Stimulated activated CD8-positive, alpha-beta memory T cell treated with anti-CD3 and anti-CD28 coated beads, Interleukin-12 subunit alpha, Interleukin-12 subunit beta, amount 100 ng/mL, for 1 hour (primary cell): ENCODE data around the gene SHB.

Experiments
- DNase-seq: peaks from one replicate; pipeline ENCODE4 v3.0.0-alpha.2; 2020; ENCODE audit warnings: low read depth

Gene SHB

DNA sequence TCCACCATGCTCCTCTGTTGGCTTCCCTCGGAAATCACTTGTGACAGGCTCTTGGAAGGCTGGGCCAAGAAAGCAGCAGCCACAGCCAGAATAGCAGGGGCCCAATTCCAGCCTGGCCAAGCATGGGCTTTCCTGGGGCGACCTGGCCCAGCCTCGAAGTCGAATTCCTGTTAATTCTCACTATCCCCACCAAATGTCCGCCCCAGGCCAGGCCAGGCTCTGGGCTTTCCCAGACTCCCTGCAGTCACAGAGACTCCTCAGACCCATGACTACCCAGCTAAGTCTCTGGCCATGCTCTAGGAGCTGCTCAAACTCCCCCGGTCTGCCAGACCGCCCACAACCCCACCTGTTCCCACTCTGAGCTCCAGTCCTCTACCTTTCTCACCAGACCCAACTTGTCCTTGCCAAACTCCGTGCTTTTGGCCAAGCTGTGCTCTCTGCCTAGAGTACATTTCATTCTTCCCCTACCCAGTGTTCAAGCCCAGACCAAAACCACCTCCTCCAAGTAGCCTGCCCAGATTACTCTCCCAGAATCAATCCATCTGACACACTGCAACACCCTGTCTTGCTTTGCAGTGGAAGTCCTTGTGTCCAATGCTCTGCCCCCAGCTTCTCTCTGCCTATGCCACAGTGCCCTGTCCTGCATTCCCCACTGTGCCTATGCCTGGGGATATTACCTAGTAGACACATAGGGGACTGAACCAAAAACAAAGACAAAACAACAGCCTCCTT lies 26.2 kb downstream of the SHB start:
- DNase-seq = no peak

DNA sequence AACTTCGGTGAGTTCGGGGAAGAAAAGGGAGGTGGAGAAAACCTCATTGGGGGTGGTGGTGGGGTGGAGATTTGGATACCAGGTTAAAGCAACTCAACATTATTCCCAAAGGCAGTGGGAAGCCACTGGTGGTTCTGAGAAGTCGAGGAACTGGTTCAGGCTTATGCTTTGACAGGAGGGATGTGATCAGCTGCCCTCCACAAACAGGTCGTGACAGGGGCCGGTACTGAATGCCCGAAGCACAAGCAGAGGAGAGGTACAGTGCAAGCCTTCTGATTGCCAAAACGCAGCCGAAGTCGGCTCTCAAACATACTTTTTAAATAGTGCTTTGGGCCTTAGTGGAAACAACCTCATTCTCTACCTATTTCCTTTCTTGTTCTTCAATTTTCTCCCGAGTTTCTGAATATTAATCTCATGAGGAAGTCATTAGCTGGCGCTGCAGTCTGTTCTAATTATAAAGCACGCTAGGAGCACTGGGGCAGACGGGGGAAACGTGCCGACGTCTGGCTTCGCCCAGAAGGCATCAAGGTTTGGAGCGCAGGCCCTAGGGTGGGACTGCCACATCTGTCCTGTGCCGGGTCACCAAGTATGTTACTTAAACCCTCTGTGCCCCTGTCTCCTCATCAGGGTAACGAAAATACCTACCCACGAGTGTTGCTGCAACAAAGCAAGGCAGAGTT lies 27.3 kb downstream of the SHB start:
- no peak for DNase-seq

DNA sequence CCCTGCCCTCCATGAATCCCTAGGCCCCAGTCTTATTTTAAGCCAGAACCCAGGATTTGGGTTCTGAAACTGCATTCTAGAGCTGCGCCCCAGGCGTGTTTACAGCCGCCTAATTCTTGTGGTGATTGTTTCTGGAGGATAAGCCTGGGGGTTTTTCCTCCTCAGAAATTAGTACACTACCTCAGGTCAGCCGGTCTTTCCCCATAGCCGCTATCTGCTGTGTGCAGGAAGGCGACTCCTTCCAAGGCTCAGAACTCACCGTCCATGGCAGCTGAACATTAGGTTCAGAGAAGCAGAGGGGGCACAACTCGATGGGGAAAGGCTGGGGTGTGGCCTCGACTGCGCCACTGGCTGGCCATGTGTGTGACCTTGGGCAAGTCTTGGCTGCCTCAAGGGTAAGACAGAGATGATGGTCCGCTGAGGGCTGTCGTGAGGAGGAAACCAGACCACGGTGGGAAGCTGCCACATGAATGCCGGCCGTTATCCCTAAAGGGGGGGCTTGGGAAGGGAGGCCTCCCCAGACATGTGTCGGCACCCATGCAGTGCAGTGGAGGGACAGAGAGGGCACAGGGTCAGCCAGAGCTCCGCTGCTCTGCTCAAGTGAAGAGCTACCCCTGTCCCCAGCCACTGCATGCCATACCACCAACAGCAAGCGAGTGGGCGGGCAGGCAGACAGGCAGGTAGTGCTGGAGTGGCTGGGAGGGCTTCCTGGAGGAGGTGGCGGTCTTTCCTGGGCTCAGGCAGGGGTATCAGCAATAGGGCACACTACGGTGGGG lies 28.9 kb downstream of the SHB start:
- no peak for DNase-seq

DNA sequence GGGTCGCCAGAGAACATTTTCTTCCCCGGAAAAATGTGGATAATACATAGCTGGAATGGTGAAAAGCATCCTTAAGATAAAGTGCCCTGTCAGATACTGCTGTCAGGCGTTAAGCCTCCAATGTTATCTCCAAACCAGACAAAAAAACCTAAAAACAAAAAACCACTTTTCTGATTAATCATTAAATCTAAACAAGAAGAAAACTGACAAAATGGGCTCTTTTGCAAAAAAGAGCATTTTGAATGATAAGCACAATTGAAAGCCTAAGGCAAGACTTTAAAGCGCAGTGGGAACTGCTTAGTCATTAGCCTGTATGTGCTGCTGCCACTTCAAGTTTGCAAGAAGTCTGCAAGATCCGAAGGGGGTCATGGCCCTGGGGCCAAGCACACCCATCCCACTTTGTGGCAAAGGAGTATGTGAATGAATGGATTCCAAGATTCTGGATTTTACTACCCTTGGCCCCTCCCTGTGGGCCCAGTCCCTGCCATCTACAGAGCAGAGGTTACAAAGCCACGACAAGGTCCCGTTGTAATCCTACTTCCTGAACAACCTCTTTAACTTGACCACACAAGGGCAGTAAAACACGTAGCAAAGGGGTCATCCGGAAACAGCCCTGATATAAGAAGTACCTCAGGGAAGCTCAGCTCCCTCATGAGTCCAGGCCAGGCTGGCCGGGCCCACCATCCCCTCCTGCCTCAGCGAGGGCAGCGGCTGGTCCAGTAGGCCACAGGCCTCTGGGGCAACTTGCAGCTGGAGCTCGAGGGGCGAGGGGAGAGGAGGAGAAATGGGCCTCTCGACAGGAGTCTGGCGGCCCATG lies 29.7 kb downstream of the SHB start:
- no peak for DNase-seq

DNA sequence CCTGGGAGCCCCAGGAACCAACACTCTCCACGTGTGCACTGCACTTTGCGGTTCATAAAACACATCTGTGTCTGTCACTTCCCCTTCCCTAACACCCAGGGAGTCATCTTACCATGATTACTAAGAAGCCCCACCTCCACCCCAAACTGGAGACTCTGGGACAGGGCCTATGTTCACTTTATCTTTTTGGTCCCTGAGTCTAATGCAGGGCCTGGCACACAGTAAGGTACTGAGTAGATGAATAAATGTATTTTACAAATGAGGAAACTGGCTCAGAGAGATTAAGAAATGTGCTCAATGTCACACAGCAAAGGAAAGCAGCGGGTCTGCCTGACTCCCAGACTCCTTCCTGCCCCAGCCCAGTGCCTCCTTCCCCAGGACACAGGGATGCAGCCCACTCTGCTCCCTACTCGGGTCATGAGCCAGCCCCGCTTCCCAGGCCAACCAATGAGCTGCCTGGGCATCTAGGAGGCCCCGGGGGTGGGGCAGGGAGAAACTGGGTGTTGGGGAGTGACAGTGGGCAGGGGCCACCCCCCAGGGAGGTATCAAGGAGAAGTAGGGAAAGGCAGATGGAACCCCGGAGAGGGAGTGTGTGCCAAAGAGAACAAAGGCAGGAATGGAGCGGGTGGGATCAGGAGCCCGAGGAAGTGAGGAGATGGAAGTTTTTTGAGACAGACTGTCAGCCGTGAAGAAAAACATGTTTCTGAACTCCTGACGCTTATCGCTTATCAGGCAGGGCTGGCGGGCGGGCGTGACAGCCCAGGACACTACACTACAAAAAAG lies 30.5 kb downstream of the SHB start:
- DNase-seq = no peak

DNA sequence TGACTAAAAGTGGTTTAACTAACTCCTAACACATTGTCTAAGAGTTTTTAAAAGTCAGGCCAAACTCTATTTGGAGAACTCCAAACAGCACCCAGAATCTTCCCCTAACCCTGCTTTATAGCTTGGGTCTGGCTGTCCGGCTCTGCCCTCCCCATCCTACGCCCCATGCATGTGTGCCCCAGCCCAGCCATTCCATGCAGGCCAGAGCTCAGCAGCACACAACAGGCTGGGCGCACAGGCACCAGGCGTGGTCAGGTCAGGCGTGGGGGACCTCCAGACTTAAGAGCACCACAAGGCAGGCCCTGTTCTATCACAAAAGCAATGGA lies 31.1 kb downstream of the SHB start:
- no peak for DNase-seq

DNA sequence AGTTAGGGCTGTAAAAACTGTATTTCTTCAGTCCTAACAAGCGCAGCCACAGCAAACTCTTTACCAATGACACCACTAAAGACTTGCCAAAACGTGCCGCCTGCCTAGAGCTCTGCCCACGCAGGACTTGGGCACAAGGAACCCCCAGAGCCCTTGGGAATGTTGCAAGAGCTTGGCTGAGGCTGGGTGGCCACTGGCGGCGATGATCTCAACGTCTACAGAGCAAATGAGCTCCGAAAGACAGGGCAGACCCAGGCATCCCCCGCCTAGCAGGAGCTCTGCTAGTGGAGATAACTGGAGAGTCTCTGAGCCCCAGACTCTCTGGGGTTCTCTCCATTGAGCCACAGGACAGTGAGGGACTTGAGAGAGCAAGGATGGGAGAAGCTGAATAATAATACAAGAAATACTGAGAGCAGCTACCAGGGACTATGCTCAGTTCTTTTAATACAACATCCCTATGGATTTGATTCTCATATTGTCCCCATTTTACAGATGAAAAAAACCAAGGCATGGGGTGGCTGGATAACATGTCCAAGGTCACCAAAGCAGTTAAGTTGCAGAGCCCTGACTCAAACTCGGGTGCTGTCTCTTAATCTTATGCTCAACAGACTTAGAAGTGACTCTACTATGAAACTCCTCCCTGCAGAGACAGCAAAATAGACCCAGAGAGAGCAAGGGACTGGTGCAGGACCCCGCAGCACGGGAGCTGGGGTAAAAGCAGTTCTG lies 32.5 kb downstream of the SHB start:
- no peak for DNase-seq

DNA sequence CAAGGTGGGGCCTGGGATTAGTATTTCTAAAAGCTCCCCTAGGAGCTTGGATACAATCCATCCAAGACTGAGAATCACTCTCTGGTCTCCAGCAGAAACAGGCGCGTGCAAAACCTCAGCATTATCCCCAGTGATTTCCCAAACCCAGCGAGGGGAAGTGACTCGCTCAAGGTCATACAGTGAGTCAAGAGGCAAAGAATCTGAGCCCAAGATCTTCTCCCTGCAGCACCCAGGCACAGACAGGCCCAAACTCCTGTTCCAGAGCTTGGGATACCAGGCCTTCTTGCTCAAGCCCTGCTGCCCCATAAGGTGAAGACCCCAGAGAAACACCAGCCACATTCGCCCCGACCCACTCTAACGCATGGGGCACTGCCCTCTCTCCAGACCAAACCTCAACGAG lies 33.2 kb downstream of the SHB start:
- DNase-seq = no peak

DNA sequence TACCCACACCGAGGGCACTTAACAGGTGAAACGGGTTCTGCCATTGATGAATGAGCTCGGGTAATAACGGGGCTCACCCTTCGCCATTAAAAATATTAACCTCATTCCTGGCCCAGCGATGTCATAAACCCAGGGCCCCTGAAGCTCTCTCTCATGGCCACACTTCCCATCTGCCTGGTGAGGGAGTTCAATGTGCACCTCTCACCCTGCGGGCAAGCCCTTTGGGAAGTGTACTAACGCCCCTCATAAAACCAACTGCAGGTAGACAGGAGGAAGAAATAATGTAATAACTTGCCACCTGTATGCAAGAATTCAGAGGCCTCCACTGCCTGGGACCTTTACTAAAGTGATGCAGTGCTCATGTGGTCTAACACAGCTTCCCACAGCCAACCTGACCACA lies 35.1 kb downstream of the SHB start:
- DNase-seq = no peak

DNA sequence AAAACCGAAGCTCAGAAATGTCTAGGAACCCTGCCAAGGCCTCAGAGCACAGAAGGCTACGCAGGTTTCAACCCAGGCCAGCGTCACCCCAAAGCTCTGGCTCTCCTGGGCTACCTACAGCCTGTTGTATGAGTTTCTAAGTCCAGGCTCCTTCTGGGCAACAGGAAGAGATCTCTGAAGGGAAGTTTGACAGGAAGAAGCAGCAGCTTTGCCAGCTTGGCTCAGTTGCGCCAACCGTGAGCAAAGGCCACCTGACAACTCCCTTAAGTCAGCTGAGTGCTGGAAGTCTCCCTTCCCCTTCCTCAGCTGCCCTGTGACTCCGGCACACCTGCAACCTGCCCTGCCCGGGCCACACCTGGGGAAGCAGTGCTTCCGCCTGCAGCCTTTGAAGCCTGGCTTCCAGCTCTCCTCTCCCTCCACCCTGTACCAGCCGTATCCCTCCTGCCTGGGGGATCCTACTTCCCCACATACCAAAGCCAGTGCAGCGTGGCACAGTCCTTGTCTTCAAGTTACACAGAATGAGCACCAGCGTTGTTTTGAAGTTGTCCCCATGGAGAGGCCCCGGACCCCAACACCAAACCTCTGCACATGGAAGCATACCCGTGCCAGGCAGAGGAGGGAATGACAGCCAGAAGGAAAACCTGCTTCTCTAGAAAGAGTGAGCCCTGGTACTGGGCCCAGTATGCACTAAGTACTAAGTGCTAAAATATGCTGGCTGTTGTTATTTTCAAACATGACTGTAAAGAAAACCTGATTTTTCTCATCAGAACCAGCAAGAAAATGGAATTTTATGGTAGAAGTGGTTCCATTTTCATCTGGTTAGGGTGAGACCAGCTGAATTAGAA lies 36.5 kb downstream of the SHB start:
- DNase-seq = no peak

DNA sequence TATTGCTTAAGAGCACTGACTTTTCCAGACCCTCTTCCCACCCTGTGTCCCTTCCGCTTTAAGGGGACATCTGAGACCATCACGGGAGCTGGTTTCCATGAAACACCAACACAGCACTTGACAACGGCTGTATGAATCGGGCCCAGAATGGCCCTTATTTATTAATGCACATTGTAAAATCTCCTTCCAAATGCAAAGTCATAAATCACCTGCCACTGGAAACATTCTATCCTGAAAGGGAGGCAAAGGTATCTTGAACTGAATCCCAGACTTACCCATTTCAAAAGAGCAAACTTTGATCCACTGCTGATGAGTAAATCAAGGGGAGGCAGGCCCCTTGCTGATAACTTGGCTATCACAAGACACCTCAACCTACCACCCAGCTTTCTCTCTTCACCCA lies 37.4 kb downstream of the SHB start:
- DNase-seq = no peak

DNA sequence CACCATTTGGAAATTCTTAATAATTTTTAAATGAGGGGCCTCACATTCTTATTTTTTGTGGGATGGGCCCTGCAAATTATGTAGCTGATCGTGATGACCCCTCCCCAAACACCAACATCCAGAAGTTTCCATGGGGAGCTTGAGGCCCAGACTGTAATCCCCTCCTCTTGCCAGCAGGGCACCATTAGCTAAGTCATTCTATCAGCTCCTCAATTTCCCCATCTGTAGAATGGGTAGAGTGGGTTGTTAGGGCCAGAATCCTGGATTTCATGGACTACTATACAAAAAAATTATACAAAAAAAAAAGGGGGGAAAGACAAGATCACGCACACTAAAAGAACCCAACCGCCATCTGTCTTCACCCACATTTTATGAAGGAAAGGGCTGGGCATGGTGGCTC lies 38.4 kb downstream of the SHB start:
- DNase-seq = no peak

DNA sequence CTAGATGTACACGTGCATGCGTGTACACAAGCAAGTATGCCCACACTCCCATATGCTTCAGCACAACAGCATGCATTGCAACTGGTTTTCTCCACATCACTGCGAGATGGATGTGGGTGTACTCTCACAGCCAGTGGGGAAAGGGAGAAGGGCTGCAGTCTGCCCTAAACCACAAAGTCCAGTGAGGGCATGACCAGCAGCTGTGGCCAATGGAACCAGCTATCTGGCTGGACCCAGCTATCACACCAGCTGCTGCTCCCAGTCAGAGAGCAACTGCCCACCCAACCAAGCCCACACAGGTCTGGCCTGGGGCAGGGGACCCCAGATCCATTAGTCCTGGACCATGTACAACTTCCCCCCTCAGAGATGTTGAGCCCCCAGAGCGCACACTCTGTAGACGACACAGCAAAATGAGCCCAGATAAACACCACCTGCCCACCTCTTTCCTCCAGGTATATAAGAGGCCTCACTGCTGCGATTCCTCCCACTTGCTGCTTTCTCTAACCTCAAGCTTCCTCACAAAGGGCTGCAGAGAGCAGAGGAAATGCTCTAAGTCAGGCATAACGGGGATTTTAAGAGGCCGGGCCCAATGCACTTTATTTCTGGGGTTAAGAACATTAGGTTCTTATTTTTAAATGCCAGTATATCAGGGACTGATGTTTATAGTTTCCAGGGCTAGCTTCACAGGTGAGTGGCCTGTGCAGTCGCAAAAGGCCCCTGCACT lies 39.0 kb downstream of the SHB start:
- DNase-seq = no peak

DNA sequence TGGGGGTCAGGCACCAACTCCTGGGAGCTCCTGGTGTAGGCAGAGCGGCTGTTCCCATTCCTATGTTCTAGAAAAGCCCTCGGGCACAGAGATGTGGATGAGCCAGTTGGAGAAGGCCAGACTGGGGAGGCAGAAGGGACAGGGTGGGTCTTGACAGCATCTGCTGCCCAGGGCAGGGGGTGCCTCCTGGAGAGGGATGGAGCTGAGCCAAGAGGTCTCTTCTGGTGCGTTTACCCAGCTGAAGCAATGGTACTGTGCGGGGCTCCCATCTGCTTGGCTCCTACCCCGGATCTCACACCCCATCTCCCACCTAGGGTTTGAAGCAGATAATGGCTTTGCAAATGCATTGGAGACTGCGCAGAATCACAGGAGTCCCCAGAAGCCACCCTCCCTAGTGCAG lies 41.3 kb downstream of the SHB start:
- no peak for DNase-seq

DNA sequence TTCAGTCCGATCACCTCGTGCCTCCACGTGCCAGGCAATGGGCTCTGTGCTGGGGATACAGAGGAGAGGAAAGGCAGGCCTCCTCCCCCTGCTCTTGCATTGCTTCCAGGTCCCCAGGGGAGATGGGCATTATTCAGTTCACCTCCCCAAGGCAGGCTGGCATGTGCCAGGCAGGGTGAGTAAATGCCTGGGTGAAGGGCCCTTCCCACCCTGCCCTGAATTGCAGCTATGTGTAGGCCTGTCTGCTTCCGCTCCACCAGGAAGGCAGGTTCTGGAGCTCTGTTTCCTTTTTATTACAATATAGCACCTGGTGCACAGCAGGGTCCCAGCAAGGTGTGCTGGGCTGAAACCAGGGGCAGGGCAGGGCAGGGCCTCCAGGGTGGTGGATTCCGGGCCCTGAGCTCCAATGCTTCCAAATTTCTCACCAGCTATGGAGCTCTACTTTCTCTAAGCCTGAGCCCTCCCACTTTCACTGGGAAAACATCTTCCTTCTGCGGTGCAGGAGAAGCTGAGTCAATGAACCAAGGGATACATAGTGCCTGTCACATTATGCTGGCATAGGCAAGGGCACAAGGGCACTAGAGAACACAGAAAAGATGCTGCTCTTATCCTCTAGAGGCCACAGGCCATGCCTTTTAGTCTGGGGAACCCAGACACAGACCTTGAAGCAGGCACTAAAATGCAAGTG lies 42.0 kb downstream of the SHB start:
- DNase-seq = no peak

DNA sequence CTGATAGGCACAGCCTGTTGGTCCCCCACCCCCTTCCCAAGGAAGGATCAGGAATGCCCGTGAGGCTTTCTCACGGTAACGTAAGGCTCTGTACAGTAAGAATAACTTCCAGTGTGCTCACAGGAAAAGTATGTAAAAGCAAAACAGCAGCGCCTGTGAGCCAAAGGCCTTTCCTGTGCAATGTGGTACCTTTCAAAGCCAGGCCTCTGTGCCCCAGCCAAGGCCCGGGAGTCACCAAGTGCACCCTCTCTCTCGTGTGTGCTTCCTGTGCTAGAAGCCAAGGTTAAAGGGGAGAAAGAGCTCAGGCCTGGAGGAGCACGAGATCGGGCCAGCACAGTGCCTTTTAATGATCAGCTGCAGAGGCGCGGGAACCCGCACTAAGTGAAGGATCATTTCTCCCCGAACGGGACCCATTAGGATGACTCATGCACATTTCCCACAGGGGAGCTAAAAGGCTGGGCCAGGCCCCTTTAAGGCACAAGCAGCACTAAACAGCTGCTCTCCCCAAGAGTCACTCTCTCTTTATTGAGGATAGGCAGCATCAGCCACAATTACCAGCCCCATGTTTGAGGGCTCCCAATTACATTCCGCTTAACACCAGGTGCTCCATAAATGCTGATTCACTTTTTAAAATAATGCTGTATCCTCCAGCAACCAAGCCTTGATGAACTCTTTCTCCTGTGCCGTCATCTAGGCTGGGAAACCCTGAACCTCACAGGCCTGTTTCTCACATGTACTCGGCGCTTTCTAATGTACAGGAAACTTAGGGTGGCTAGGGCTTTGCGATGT lies 42.8 kb downstream of the SHB start:
- no peak for DNase-seq

DNA sequence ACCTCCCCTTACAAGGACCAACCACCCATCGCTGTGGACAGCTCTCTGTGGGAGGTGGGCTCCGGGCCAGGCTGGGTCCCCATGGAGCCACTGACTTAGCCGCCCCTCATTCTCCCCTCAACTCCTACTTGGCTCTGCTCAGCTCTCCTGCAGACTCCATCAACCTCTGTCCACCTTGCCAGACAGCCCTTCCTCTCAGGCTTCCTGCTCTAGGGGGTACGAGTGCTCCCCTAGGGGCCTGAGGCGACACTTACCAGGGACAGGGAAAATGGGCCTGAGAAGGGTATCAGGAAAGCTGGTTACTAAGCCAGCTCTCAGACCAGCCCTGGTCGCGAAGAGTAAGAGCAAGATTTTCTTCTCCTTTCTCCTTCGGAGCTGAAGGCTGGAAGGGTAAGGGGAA lies 43.9 kb downstream of the SHB start:
- DNase-seq = no peak
